ENCODE measurements around the gene P2RY6. TPM values are rescaled to one million over a fixed set of nuclear protein-coding genes. Genes with fewer than 3 reads are reported as not detected.
"Not testable (repeated sequence)": the region's sequence is repeated elsewhere in the genome, so short reads cannot be mapped to it uniquely, and the experiment has no call there.

The P2RY6 gene
- total RNA-seq, 1 experiment from 2014 or later = 0.80 TPM

DNA sequence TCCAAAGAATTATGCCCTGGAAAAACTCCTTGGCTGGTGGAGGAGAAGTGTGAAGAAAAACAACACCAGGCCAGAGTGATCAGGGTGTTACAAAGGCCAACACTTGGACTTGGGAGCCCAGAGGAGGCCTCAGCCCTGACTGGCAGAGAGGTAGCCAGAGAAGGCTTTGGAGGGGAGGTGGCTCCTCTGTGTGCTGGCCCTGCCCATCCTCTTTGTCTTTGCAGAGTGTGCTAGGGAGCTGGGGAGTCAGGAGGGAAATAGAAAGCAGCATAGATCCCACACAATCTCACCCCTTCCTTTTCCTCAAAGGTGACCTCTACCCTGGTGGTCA, 12.0 kb upstream of the P2RY6 start:
- no peak for DNase-seq (ENCODE audit: low read depth)

DNA sequence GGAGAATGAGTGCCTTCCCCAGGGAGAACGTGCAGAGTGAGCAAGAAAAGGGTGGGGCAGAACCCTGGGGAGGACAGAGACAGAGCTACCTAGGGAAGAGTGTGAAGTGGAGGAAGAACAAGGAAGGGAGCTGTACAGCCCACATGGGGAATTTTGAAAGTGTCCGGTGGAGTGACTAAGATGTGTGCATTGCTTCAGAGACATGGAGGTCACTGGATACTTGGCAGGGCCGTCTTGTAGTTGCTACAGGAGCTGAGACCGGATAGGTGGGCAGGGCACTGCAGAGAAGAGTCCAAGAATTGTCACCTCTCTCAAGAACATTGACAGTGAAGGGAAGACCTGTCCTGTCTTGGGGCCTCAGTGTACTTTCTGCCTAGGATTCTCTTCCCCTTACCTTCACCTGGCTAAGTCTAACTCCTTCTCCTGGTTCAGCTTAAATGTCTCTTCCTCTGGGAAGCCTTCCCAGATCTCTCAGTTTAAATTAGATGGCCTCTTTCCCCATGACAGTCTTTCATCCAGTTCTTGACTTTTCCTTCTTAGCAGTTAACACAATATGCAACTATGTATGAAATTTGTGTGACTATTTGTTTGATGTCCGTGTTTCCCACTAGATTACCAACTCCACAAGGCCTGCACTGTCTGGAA, 9.2 kb upstream of the P2RY6 start:
- no peak for DNase-seq (ENCODE audit: low read depth)

DNA sequence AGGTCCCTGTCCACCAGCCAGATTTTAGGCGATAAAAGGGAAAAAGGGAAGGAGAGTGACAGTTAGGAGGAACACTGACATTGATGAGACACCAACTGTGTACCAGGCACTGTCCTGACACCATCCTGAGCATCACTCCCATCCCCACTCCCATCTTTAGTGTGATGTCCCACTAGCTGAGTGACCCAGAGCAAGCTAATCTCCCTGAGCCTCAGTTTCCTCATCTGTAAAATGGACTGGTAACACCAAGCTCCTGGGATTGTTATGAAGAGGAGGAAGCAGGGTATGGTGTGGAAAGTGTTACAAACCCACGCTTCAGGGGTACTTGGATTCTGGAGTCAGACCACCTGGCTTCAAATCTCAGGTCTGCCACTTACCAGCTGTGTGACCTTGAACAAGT, 8.5 kb upstream of the P2RY6 start:
- no peak for DNase-seq (ENCODE audit: low read depth)

DNA sequence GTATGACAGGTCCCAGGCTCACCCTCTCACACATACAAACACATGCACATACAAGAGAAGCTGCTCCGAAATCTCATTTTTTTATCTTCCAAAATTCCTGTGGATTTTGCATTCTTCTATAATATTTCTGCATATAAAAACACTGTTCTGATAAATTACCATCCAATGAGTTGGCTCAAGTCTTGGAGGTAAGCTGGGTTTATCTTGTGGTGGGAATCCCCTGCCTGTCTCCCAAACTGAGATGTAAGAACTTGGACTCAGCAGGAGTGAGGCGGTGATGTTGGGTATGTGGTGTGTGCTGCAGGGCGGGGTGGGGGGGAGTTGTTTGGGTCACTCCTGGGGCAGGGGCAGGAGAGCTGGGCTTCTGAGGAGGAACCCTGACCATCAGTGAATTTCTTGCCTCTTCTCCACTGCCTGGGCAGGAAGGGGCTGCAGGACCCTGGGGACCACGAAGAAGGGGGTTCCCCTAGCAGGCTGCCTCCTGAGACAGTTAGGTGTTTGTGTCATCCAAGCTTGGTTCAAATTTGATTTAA, 6.8 kb upstream of the P2RY6 start:
- no peak for DNase-seq (ENCODE audit: low read depth)

DNA sequence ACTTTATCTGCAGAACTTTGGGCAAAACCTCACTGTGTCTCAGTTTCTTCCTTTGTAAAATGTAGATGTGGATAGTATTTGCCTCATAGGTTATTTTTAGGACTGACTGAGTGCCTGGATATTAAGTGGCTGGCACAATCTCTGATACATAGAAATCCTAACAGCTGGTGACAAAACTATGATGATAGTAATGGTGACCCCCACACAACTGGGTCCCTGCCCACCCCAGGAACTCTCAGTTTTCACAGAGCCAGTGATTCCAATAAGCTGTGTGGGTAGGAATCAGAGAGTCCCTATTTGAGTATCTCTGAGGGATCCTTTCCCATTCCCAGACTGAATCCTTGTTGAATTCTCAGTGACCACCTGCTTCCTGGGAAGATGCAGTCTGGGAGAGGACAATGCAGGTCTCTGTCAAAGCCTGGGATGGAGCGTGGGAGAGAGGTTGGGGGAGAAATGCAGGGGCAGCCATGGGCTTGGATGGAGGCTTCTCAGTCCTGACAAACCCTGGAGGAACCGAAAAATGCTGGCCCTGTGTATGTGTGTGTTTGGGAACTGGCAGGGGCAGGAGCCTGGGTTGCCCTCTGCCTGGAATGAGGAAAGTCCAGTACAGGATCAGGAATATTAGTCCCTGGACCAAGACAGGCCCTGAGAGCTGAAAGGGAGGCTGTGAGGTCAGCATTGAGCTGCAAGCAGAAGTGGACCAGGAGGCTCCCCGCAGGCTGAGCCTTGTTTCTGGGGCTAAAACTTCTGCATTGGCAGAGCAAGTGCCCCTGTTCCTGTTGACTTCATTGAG, 6.1 kb upstream of the P2RY6 start:
- no peak for DNase-seq (ENCODE audit: low read depth)

DNA sequence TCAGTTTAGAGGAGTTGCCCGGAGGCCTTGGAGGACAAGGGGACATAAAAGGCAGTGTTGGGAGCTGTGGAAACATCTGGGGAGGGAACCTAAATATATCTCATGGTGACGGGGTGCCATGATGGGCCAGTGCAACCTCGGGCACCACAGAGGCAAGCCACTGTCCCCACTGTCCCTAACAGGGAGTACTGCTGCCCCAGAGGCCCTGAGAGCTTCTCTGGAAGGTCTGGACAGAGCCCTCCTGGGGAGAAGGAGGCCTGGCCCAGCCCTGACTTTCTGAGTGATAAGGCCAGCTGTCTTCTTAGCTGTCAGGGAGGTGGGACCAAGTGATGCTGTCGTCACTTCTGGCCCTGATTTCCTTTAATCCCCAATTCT, 5.5 kb upstream of the P2RY6 start:
- DNase-seq (ENCODE audit: low read depth) = no peak

DNA sequence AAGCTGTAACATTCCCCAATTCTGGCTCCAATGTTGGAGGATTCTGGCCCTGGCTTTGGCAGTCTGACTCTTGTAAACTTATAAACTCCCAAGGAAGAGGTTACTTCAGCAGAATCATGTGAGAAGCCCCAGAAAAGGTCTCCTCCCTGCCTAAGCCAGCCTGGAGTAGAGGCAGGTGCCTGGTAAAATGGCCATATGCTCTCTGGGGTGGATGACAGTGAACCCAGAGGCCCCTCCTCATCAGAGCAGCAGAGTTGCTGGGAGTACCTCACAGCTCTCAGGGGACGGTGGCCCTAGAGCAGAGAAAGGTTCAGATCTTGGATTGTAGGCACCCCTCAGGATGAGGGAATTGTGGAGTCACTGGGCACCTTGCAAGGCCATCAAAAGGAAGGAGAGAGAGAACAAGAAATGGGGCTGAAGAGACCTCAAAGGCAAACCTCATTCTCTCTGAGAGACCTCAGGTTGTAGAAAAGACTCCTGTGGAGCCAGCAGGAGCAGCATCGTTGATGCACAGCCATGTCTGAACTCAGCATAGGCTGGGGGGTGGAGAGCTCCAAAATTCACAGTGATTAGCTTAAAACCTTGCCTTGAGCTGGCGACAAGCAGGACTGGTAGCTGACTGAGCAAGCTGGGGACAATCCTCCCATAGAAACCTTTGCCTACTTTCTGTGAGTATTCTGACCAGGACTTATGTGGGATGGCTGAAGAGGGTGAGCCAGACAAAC, 4.9 kb upstream of the P2RY6 start:
- no peak for DNase-seq (ENCODE audit: low read depth)

DNA sequence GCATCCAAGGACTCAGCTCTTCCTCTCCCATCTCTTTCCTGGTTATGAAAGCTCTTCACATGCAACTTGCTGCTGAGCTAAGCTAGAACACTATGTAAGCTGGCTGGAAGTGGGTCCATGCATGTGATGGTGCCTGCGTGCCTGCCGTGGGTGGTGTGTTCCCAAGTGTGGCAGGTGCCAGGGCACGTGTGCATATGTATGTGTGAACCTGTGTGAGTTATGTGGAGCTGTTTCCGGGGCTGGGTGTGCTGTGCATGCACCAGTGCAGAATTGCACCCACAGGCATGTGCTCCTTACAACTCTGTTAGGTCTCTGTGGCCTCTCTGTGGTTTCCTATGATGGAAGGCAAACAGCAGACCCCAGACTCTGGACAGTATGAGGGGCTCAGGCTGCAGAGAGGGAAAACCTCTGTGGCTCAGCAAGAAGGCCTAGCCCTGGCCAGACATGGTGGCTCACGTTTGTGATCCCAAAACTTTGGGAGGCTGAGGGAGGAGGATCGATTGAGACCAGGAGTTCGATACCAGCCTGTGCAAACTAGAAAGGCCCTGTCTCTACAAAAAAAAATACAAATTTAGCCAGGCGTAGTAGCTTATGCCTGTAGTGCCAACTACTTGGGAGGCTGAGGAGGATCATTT, 4.1 kb upstream of the P2RY6 start:
- no peak for DNase-seq (ENCODE audit: low read depth)

DNA sequence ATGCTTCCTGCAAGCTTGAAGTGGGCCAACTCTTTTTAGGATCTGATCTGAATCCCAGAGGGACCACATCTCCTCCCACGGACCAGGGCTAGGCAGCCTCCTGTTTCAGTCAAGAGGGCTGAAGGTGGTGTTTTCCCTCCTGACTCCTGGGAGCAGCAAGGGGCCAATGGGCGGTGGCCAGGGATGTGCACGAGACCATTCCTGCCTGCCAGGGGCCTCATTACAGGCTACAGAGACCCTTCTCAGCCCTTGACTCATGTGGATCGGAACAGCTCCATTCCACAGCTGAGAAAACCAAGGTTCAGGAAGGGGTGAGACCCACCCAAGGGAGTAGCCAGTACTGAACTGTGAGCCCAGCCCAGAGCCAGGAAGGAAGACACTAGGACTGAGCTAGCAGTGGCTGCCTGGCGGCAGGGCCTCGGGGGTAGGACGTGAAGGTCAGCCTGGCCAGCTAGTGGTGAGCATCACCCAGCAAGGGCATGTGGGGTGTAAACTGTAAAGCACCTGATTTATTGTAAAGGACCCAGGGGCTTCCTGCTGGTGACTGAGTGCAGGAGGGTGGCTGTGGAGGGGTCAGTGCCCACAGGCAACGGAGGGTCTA, 3.4 kb upstream of the P2RY6 start:
- no peak for DNase-seq (ENCODE audit: low read depth)

DNA sequence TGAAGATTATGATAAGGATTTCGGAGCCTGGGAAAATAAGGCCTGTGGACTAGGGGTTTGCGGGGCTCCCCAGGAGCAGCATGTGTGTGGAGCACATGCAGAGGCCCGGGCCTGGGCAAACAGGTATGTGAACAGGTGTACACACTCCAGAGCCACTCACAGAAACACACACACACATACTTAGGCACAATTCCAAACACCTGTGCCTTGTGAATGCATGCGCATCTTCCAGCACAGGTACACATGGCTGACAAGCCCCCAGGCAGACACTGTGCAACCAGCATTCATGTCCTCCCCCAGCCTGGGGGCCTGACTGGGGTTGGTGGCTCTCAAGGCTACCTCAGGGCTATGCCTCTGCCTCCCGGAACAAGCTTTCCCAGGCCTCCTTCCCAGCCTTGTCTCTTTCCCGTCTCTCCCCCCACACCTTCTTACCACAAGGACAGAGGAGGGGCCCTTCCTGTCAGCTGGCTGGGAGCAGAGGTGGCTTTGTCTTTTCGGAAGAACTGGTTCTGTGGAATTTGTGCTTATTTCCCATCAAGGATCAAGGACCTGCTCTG, 2.6 kb upstream of the P2RY6 start:
- DNase-seq (ENCODE audit: low read depth) = no peak

DNA sequence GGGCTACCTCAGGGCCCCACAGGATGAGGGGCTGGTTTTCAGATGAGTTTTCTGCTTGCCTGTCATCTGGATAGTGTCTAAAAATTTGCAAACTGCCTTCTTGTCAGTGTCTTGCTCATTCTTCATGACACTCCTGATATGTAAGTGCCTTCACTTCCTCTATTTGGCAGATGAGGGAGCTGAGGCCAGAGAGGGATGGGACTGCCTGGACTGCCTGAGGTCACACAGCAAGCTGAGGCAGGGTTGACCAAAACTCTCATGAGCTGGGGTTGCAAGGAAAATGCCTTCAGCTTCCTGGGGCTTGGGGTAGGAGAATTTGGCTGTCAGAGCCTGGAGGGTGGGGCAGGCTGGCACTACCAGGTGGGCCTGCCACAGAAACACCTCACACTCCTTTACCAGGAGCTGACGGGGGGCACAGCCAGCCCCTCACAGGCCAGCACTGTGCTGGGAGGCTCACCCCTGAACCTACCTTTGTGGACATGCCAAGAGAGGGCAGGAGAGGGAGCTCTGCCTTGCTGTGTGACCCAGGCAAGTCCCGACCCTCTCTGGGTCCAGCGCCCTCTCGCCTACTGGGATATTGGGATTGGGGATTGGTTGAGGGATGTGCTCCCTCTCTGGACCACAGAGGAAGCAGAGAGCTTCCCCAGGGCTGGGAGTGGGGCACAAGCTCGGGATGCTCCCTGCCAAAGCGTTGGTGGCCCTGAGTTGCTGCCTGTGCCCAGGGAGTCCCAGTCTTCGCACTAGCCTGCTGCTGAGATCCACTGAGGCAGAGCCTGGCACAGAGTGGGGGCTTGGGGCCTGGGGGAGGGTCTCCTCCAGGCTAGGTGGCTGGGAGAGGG, 1.9 kb upstream of the P2RY6 start:
- no peak for DNase-seq (ENCODE audit: low read depth)

DNA sequence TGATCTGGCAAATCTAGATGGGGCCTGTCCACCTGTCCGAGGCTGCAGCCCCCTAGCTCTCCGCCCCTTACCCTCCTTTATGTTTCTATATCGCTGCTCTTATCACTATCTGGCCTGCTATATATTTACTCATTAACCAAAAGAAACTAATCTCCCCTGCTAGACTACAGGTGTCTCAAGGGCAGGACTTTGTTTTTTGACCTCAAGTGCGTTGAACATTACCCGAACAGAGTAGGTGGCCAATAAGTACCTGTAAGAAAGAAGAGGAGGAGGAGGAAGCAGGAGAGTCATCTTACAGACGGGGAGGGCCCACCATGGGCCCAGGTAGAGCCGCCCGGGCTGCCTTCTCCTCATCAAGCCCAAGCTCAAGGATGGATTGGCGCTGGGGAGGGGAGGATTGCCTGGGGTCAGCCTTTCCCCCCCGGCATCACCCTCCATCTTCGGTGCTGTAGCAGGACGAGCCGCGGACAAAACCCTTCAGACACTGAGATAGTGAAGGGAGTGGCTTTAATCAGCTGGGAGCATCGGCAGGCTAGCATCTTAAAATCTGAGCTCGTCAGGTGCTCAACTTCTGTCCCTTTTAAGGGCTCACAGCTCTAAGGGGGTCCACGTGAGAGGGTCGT, 1.2 kb upstream of the P2RY6 start:
- DNase-seq (ENCODE audit: low read depth) = no peak

DNA sequence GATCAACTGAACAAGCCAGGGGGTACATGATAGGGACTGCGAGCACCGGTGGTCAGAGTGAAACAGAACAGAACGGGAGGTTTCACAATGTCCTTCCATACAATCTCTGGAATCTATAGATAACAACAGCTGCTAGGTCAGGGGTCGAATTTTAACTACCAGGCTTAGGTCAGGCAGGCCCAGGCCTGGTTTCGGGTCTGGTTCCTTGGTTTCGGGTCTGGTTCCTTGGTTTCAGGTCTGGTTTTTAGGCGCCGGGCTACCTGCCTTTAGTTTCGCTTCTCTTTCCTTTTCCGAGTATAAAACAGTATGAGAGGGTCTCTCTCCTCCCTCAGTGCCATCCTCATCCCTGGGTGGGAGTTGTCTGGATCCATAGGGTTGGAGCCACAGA, 666 bp upstream of the P2RY6 start:
- not testable (repeated sequence) for DNase-seq (ENCODE audit: low read depth)

DNA sequence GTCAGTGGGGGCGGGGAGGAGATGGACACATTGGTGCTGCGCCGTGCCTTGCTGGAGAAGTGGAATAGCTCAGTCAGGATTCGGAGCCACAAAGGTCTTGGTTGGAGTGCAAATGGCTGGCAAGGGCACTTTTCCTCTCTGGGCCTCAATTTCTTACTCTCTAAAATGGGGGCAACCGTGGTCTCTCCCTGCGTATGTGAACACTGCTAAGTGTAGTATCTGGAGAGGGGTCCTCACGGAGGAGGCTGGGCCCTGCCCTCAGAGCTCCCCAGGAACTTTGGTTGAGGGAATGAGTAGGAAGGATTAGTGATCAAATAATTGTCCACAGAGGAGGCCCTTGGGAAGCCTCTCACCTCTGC, 521 bp downstream of the P2RY6 start:
- no peak for DNase-seq (ENCODE audit: low read depth)

DNA sequence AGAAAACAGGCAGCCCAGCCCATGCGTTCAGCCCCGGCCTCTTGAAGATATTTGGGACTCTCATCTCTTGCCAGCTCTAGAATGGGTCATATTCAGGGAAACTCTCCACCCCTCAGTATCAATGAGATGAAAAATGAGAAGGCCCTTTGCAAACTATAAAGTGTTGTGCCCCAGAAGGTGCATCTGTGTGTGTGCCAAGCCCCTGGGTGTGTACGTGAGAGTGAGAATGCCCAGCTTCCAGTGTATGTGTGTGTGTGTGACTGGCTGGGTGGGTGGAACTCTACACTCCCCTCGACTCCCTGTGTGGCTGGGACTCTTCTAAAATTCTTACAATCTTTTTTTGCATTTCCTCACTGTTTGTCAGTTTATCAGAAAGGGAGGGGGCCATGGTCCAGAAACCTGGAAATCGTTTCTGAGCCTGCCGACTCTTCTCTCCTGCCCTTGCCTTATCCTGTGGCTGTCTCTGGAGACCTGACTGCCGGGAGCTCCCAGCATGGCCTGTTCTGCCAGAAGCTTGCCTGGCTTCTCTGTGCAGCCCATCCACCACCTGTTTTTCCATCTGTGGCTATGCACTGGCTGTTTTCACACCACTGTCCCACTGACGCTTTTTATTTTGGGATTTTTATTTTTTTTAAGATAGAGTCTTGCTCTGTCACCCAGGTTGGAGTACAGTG, 1.2 kb downstream of the P2RY6 start:
- no peak for DNase-seq (ENCODE audit: low read depth)

DNA sequence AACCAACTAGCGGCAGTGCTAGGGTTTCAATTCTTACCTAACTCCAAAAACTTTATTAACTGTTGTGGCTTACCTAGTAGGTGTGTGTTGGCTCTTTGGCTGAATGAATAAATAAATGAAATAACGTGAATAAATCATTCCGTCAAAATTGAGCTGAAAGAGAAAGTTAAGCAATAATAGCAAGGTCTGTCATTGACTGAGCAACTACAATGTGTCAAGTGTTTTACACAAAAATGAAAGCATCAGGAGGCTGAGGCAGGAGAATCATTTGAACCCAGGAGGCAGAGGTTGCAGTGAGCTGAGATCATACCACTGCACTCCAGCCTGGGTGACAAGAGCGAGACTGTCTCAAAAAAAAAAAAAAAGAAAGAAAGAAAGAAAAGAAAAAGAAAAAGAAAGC, 2.1 kb downstream of the P2RY6 start:
- DNase-seq (ENCODE audit: low read depth) = not testable (repeated sequence)

DNA sequence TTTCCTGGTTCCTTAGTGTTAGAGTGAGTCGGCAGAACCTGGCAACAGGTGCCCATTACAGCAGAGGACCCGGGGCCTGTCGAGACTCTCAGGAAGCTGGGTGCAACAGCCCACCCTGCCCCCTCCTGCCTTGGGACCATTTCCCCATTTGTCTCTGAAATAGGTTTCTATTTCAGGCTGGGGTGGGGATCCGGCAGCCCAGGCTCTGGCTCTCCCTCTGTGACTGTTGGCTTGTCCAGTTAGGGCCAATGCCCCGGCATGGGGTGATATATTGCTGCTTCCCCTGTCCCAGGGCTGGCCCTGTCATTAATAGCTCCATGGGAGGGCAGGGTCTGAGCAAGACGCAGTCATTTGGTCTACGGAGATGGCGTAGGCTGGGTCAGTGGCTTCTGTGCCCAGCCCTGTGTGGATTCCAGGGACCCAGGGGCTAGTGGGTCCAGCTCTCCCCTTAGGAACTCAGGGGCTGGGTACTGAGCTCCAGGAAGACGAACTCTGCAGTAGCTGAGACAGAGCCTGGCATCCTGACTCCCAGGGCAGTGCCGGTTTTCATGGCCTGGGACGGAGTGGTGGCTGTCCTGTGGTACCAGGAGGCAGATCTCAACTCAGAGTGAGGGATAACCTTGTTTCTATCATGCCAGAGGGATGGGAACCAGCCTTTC, 2.7 kb downstream of the P2RY6 start:
- no peak for DNase-seq (ENCODE audit: low read depth)

DNA sequence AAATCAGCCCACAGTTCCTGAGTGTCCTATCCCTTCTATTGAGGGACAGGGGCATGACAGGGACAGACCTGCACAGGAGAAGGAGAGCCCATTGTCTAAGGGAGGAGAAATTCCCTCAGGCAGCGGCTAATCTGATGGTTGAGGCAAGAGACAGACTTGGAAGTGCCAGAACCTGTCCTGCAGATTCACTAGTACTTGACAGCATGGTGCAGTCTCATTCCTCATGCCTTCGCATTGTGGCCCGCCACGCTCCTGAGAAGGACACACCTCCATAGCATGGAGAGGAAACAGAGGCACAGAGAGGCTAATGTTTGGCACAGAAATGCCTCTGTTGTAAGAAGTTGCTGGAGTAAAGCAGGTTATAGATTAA, 3.2 kb downstream of the P2RY6 start:
- no peak for DNase-seq (ENCODE audit: low read depth)

DNA sequence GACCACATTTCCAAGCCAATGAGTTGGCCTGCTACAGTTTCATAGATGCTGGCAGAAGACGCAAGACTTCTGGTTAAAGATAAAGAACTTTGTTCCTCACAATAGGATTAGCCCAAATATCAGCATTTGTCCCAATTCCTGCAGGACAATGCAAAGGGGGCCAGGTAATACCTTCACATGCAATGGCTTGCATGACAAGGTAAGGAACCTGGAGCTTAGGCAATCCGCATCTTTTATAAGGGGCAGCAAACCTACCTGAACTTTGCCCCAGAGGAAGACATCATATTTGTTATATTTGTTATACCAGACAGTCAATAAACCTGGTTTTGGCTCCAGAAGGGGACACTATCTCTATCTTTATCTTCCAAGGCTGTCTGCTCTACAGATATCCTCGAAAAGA, 5.3 kb downstream of the P2RY6 start:
- no peak for DNase-seq (ENCODE audit: low read depth)
